Inferior parietal cortex (tissue), 1 donor: ENCODE results near the gene RPS4Y2.

Experiments
- DNase-seq: peaks from one replicate; pipeline ENCODE4 v3.0.0-alpha.2; 2016; ENCODE audit errors: extremely low spot score

The RPS4Y2 gene

GRCh38 chrY:20755808-20756207, at the start of gene RPS4Y2:
Gene RPS4Y2, plus strand, starts transcription at chrY:20756108. Its CDS starts 56 bp downstream, at chrY:20756164.
- DNase-seq = no peak

- DNase-seq = no peak
Measured at GRCh38 chrY:20714391-20714790, 41.5 kb upstream of the RPS4Y2 start.

GRCh38 chrY:20726184-20726907, 29.6 kb upstream of the RPS4Y2 start:
- DNase-seq = no peak

- no peak for DNase-seq
Measured at GRCh38 chrY:20735200-20735599, 20.7 kb upstream of the RPS4Y2 start.

GRCh38 chrY:20739806-20740205, 16.1 kb upstream of the RPS4Y2 start:
- no peak for DNase-seq

GRCh38 chrY:20740609-20741008, 15.3 kb upstream of the RPS4Y2 start:
- DNase-seq = peak; percentile 1

GRCh38 chrY:20745060-20745459, 10.8 kb upstream of the RPS4Y2 start:
- no peak for DNase-seq

- no peak for DNase-seq
Measured at GRCh38 chrY:20746919-20747318, 9.0 kb upstream of the RPS4Y2 start.

- no peak for DNase-seq
Measured at GRCh38 chrY:20763869-20764268, 8.0 kb downstream of the RPS4Y2 start.

GRCh38 chrY:20765117-20765516, 9.2 kb downstream of the RPS4Y2 start:
- DNase-seq = no peak

- no peak for DNase-seq
Measured at GRCh38 chrY:20770755-20771154, 14.8 kb downstream of the RPS4Y2 start.

GRCh38 chrY:20776104-20776503, 20.2 kb downstream of the RPS4Y2 start:
- no peak for DNase-seq

- DNase-seq = no peak
Measured at GRCh38 chrY:20780104-20780654, 24.3 kb downstream of the RPS4Y2 start.

- DNase-seq = no peak
Measured at GRCh38 chrY:20780776-20781175, 24.9 kb downstream of the RPS4Y2 start.

GRCh38 chrY:20781408-20781807, 25.5 kb downstream of the RPS4Y2 start:
- no peak for DNase-seq

GRCh38 chrY:20784965-20785364, 29.1 kb downstream of the RPS4Y2 start:
- no peak for DNase-seq

GRCh38 chrY:20787076-20787475, 31.2 kb downstream of the RPS4Y2 start:
- DNase-seq = no peak

GRCh38 chrY:20798351-20799049, 42.6 kb downstream of the RPS4Y2 start:
- DNase-seq = no peak

GRCh38 chrY:20802659-20803058, 46.8 kb downstream of the RPS4Y2 start:
- no peak for DNase-seq

- DNase-seq = no peak
Measured at GRCh38 chrY:20806243-20806642, 50.3 kb downstream of the RPS4Y2 start.

GRCh38 chrY:20813459-20813858, 57.6 kb downstream of the RPS4Y2 start:
- DNase-seq = no peak

- DNase-seq = no peak
Measured at GRCh38 chrY:20814794-20815193, 58.9 kb downstream of the RPS4Y2 start.

- no peak for DNase-seq
Measured at GRCh38 chrY:20817067-20817466, 61.2 kb downstream of the RPS4Y2 start.
